Left renal cortex interstitium (tissue), 4 donors: ENCODE results near the gene ZNF808. TPM values are rescaled to one million over a fixed set of nuclear protein-coding genes. Genes with fewer than 3 reads are reported as not detected.
"Not testable (repeated sequence)": the region's sequence is repeated elsewhere in the genome, so short reads cannot be mapped to it uniquely, and the experiment has no call there.

Experiments
- DNase-seq, 4 donors: peaks; one replicate each; pipeline ENCODE4 v3.0.0-alpha.2; 2013; ENCODE audit warnings: low read depth in 4 of 4, low spot score in 2 of 4, missing footprints in 1 of 4
- polyA plus RNA-seq, 4 donors: library from polyadenylated mRNA; unstranded; fragments of 120-200 nt; gene quantifications; one replicate each; pipeline ENCODE4 v1.2.1, GENCODE V29; 2013; ENCODE audit not compliant: insufficient read length in 4 of 4

Gene ZNF808
- polyA plus RNA-seq, 4 donors, result 6.9 to 19.4 (median 14.1) TPM

DNA sequence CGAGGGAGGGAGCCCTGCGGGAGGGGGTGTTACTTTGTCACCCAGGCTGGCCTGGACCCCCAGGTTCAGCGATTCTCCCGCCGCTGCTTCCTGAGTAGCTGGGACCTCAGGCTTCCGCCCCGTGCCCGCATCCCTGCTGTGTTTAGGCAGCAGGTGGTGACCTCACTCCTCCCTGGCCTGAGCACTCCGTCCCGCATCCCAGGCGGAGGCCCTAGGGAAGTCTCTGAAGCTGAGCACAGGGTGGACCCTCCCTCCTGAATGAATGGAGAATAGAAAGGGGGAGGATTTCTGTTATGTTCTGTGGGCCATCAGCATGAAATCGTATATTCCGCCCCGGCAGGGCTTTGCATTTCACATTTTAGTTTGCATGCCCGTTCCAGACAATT lies 7.9 kb downstream of the ZNF808 start:
- DNase-seq, result not testable (repeated sequence)

GRCh38 chr19:52535771-52536447 lies 8.4 kb downstream of the ZNF808 start:
- DNase-seq, result peak; percentile 45 to 68 (median 56)

DNA sequence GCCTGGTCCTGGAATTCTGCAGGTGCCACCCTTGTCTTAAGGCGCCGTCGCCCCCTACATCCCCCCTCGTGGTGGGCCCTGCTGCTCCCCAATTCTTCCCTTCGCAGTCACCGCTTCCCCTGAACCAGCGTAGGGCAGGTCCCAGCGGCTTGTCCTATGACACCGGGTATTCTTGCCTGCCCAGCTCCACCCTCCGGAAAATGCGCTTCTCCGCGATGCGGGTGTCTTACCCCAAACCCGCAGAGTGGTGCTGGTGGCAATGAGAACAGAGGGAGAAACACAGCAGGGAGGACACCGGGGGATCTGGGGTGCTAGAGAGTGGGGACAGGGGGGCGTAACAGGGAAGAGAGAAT lies 9.0 kb downstream of the ZNF808 start:
- no peak for DNase-seq

GRCh38 chr19:52538815-52539214 lies 11.3 kb downstream of the ZNF808 start:
- DNase-seq, result not testable (repeated sequence)

DNA sequence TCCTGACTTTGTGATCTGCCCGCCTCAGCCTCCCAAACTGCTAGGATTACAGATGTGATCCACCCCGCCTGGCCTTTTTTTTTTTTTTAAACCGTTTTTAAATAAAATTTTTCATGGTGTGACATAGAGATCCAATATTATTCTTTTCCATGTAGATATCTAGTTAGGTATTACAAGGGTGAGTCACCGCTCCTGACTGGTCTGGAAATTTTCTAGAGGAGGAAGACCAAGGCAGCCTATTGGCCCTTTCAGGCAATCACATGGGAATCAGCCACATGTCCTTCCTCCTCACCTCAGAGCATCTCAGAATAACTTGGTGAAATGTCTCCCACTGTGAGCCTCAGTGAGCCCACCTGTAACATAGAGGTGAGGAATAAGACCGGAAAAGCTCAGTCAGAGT lies 13.7 kb downstream of the ZNF808 start:
- not testable (repeated sequence) for DNase-seq

DNA sequence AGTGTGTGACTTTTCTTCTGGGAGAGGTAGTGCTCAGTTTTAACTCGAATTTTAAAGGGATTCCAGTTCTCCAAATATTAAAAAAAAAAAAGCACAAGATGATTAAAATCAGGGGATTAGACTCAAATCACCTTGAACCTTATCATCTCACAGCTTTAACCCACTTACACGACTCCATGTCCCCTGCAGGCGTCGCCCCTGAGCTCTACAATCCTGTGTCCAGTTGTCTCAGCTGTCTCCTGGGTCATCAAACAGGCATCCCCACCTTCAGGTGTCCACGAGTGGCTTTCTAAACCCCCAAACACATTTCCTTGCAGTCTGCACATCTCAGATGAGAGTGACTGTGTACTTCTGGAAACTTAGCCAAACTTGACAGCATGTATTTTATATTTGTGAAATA lies 14.1 kb downstream of the ZNF808 start:
- DNase-seq, result no peak

GRCh38 chr19:52542541-52542940 lies 15.1 kb downstream of the ZNF808 start:
- DNase-seq, result not testable (repeated sequence)

GRCh38 chr19:52542984-52543664 lies 15.7 kb downstream of the ZNF808 start:
- DNase-seq, result no peak

GRCh38 chr19:52554216-52554971 lies 26.9 kb downstream of the ZNF808 start:
- no peak for DNase-seq

GRCh38 chr19:52557231-52557995 lies 29.9 kb downstream of the ZNF808 start:
- DNase-seq, result no peak

- not testable (repeated sequence) for DNase-seq
Observed at GRCh38 chr19:52558732-52559445, 31.4 kb downstream of the ZNF808 start.

GRCh38 chr19:52561611-52562010 lies 34.1 kb downstream of the ZNF808 start:
- DNase-seq, result not testable (repeated sequence)

DNA sequence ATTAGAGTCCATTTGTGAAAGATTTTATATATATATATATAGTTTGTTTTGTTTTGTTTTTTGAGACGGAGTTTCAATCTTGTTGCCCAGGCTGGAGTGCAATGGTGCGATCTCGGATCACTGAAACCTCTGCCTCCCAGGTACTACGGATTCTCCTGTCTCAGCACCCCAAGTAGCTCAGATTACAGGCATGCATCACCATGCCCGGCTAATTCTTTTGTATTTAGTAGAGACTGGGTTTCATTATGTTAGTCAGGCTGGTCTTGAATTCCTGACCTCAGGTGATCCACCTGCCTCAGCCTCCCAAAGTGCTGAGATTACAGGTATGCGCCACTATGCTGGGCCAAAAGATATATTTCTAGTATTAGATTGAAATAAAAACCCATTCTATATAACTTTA lies 38.7 kb downstream of the ZNF808 start:
- no peak for DNase-seq

DNA sequence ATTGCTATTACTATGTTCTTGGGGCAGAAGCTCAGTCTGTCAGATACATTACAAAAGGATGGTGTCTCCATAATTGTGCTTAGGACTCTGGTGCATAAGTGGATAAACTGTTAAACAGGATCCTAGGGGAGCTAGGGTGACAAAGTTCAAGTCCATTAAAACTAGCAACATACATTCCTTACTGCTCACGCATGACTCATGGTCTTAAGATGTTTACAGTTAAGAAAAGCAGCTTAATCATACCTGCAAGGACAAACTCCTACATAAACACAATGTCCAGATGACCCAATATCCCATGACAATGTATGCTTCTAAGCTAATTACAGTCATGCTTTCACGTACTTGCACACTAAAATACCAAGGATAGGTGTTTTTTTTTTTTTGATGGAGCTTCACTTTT lies 39.1 kb downstream of the ZNF808 start:
- no peak for DNase-seq

DNA sequence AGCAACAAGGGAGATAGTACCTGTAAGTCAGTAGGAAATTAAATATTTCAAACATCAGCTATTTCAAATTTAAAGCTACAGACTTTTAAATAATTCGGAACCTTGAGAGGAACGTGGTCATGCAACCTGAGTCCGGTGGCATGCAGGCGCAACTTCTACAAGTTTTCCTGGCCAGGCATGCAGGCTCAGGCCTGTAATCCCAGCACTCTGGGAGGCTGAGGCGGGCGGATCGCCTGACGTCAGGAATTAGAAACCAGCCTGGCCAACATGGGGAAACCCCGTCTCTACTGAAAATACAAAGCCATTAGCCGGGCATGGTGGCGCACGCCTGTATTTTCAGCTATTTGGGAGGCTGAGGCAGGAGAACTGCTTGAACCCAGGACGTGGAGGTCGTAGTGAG lies 40.5 kb downstream of the ZNF808 start:
- DNase-seq, result no peak

DNA sequence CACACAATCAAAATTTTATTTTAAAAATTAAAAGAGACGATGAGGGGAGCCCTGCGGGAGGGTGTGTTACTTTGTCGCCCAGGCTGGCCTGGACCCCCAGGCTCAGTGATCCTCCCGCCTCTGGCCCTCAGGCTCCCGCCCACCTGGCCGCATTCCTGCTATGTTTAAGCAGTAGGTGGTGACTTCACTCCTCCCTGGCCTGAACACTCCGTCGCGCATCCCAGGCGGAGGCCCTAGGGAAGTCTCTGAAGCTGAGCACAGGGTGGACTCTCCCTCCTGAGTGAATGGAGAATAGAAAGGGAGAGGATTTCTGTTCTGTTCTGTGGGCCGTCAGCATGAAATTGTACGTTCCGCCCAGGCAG lies 42.2 kb downstream of the ZNF808 start:
- DNase-seq, result peak; percentile 13 to 46 (median 31)

GRCh38 chr19:52570000-52570861 lies 42.8 kb downstream of the ZNF808 start, which contains the start of gene ZNF701:
Gene ZNF701, plus strand, starts transcription at chr19:52570287. Its CDS starts 3,861 bp downstream, at chr19:52574148.
- peak; percentile 84 to 88 (median 86) for DNase-seq

DNA sequence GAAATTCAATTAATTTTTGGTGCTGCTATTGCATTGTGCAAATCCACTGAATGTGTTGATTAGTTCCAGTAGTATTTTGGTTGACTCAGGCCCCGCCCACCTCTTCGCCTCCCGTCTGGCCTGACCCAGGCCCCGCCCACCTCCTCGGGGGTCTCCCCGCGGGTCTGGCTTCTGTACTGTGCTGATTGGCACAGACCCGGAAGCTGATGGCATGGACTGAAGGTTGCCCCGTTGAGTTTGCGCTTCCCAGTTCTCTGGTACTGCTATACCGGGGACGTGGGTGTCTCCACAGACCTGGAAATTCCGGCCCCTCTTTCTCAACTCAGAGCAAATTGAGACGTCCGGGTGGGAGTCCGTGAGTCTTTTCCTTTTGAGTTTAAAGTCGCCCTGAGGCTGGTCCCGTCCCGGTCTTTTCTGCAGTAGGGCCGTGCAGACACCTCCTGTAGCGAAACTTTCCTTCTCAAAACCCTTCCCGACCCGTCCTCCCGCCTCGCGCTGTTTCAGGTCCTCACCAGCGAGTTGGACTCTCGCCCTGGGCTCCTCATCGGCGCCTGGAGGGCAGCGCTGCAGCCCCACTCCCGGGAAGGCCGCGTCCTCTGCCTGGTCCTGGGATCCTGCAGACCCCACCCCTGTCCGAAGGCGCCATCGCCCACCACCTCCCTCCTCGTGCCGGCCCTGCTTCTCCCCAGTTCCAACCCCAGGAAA lies 57.4 kb downstream of the ZNF808 start:
- no peak for DNase-seq

DNA sequence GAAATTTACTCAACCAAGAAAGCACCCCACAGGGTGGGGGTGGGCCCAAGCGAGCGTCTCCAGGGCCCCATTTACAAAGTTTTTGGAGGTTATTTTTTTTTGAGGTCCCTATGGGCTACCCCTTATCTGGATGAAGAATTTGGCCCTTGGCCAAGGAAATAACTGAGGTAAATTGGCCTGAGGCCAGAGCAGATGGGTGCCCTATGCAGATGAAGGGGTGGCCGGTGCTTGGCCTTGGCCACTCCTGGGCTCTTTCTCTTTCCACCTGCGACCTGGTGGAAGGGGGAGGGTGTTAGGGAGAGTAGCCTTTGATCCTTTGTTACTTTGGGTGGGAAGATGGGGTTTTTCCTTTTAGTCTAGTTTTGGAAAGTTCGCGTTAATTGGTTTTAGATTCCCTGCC lies 58.1 kb downstream of the ZNF808 start:
- DNase-seq, result no peak
